H1 (cell line): ENCODE measurements around the gene SLC6A7. TPM values are rescaled to one million over a fixed set of nuclear protein-coding genes. Genes with fewer than 3 reads are reported as not detected.

ENCODE experiments used
- CTCF ChIA-PET: fragments of 300-600 bp; sonication (Branson Sonifier 250); formaldehyde crosslinking; loops from one replicate; lab custom pipeline; 2021; ENCODE audit not compliant: partially characterized antibody; lab: Charles Lee
- POLR2A ChIA-PET: fragments of 300-600 bp; sonication (Branson Sonifier 250); formaldehyde crosslinking; loops from one replicate; lab custom pipeline; 2021; ENCODE audit warnings: inconsistent platforms; ENCODE audit not compliant: partially characterized antibody; lab: Charles Lee
- DNase-seq, 2 experiments: peaks; one replicate each; pipeline versions ENCODE4 v3.0.0 to v3.0.0-alpha.2; 2010 to 2022; ENCODE audit warnings: low spot score in 2 of 2, low read depth in 1 of 2, mixed read lengths in 1 of 2
- FAIRE-seq: peaks from 2 replicates; lab custom pipeline; 2011; peaks lifted over from hg19 to GRCh38; lab: Jason Lieb, UNC
- H2AFZ ChIP-seq: 2 replicates; pipeline ENCODE4 v1.8.1; 2012; ENCODE audit warnings: low read length, inconsistent platforms
- H2AK5ac ChIP-seq: 2 replicates; pipeline ENCODE4 v1.6.1; 2013; ENCODE audit warnings: low read depth, low read length
- H2BK120ac ChIP-seq: replicated peaks from 2 replicates; pipeline ENCODE3; 2013; ENCODE audit warnings: low read depth, low read length, inconsistent platforms
- H2BK12ac ChIP-seq: 2 replicates; pipeline ENCODE4 v1.6.1; 2013; ENCODE audit warnings: low read depth, low read length
- H2BK15ac ChIP-seq: 2 replicates; pipeline ENCODE4 v1.6.1; 2013; ENCODE audit warnings: low read length
- H2BK20ac ChIP-seq: 2 replicates; pipeline ENCODE4 v1.6.1; 2013; ENCODE audit warnings: low read length
- H2BK5ac ChIP-seq: 2 replicates; pipeline ENCODE4 v1.6.1; 2013; ENCODE audit warnings: low read depth, low read length
- H3K14ac ChIP-seq: 2 replicates; pipeline ENCODE4 v1.6.1; 2013; ENCODE audit warnings: inconsistent platforms; ENCODE audit not compliant: insufficient read length
- H3K18ac ChIP-seq: 2 replicates; pipeline ENCODE4 v1.6.1; 2013; ENCODE audit warnings: low read length; ENCODE audit errors: extremely low read depth
- H3K23ac ChIP-seq: 2 replicates; pipeline ENCODE4 v1.6.1; 2013; ENCODE audit warnings: inconsistent platforms; ENCODE audit not compliant: insufficient read length
- H3K23me2 ChIP-seq: 2 replicates; pipeline ENCODE4 v1.6.1; 2013; ENCODE audit warnings: low read depth, low read length
- H3K27ac ChIP-seq: 2 replicates; pipeline ENCODE4 v1.6.1; 2011; ENCODE audit warnings: low read depth, low read length, inconsistent platforms
- H3K27me3 ChIP-seq, 4 experiments: replicated peaks in 1 of 4; 1 replicate in 1 of 4; 2 replicates in 3 of 4; pipeline versions ENCODE4 v1.6.1 to v1.8.1; 2011 to 2013; ENCODE audit warnings: low read length in 3 of 4, mild to moderate bottlenecking in 3 of 4, inconsistent platforms in 2 of 4, mixed read lengths in 2 of 4, moderate library complexity in 1 of 4; ENCODE audit not compliant: control insufficient read depth in 3 of 4, insufficient read depth in 3 of 4; ENCODE audit errors: extremely low read depth in 1 of 4
- H3K36me3 ChIP-seq, 4 experiments: 2 replicates each; pipeline versions ENCODE4 v1.6.1 to v1.8.1; 2011 to 2013; ENCODE audit warnings: mild to moderate bottlenecking in 4 of 4, low read length in 3 of 4, moderate library complexity in 2 of 4, control low read depth in 1 of 4, inconsistent platforms in 1 of 4; ENCODE audit not compliant: insufficient read depth in 4 of 4, control insufficient read depth in 2 of 4
- H3K4ac ChIP-seq: replicated peaks from 2 replicates; pipeline ENCODE3; 2013; ENCODE audit warnings: low read length, low read depth, mixed read lengths, inconsistent platforms; ENCODE audit not compliant: insufficient read length
- H3K4me1 ChIP-seq, 4 experiments: replicated peaks in 1 of 4; 1 replicate in 1 of 4; 2 replicates in 3 of 4; pipeline versions ENCODE4 v1.6.1 to v1.8.1; 2011 to 2013; ENCODE audit warnings: low read length in 3 of 4, inconsistent platforms in 2 of 4, mixed read lengths in 1 of 4; ENCODE audit not compliant: insufficient read depth in 4 of 4, control insufficient read depth in 3 of 4
- H3K4me2 ChIP-seq, 2 experiments: 2 replicates each; pipeline versions ENCODE4 v1.6.1 to v1.8.1; 2011 to 2013; ENCODE audit warnings: low read depth in 2 of 2, low read length in 2 of 2, control low read depth in 1 of 2, inconsistent platforms in 1 of 2, mild to moderate bottlenecking in 1 of 2; ENCODE audit not compliant: insufficient read depth in 1 of 2
- H3K4me3 ChIP-seq, 4 experiments: fragments of 200-600, 300-600 bp in 1 of 4; sonication (generic), shearing (Covaris generic), sonication (Bioruptor Twin) in 1 of 4; 2 replicates each; pipeline versions ENCODE4 v1.5.1 to v1.8.1; 2011 to 2016; ENCODE audit warnings: low read length in 4 of 4, low read depth in 3 of 4, control low read depth in 2 of 4, inconsistent platforms in 2 of 4, mild to moderate bottlenecking in 2 of 4, mixed read lengths in 1 of 4, moderate library complexity in 1 of 4; ENCODE audit not compliant: insufficient read depth in 2 of 4; ENCODE audit errors: extremely low read depth in 1 of 4
- H3K56ac ChIP-seq: replicated peaks from 2 replicates; pipeline ENCODE3; 2013; ENCODE audit warnings: low read depth, mild to moderate bottlenecking, mixed read lengths, low read length, inconsistent platforms; ENCODE audit not compliant: insufficient read length
- H3K79me1 ChIP-seq: 2 replicates; pipeline ENCODE4 v1.6.1; 2013; ENCODE audit warnings: low read depth, low read length, control low read depth
- H3K79me2 ChIP-seq, 2 experiments: 2 replicates each; pipeline versions ENCODE4 v1.6.1 to v1.8.1; 2012 to 2013; ENCODE audit warnings: low read length in 2 of 2, mild to moderate bottlenecking in 2 of 2, inconsistent platforms in 1 of 2; ENCODE audit not compliant: insufficient read depth in 2 of 2, control insufficient read depth in 1 of 2
- H3K9ac ChIP-seq, 4 experiments: replicated peaks in 1 of 4; 1 replicate in 1 of 4; 2 replicates in 3 of 4; pipeline versions ENCODE4 v1.6.1 to v1.8.1; 2011 to 2013; ENCODE audit warnings: low read depth in 3 of 4, low read length in 3 of 4, control low read depth in 2 of 4, mild to moderate bottlenecking in 2 of 4, moderate library complexity in 2 of 4, inconsistent platforms in 1 of 4; ENCODE audit errors: extremely low read depth in 1 of 4
- H3K9me3 ChIP-seq, 2 experiments: 2 replicates each; pipeline versions ENCODE4 v1.6.1 to v1.8.1; 2012 to 2013; ENCODE audit warnings: mild to moderate bottlenecking in 2 of 2, moderate library complexity in 2 of 2, control low read depth in 1 of 2, inconsistent platforms in 1 of 2, low read depth in 1 of 2, low read length in 1 of 2, mixed read lengths in 1 of 2; ENCODE audit not compliant: insufficient read depth in 2 of 2
- H4K20me1 ChIP-seq, 2 experiments: replicated peaks in 1 of 2; 2 replicates each; pipeline versions ENCODE3 to v1.8.1; 2011 to 2013; ENCODE audit warnings: inconsistent platforms in 2 of 2, low read length in 2 of 2, mild to moderate bottlenecking in 1 of 2; ENCODE audit not compliant: insufficient read depth in 2 of 2, control insufficient read depth in 1 of 2
- H4K5ac ChIP-seq: 2 replicates; pipeline ENCODE4 v1.6.1; 2013; ENCODE audit warnings: low read length, low read depth, mixed read lengths, inconsistent platforms; ENCODE audit not compliant: insufficient read length
- H4K8ac ChIP-seq: 2 replicates; pipeline ENCODE4 v1.8.0; 2013; ENCODE audit warnings: mild to moderate bottlenecking, moderate library complexity, low read length, inconsistent platforms; ENCODE audit not compliant: insufficient read depth; ENCODE audit errors: extremely low read depth
- H4K91ac ChIP-seq: replicated peaks from 2 replicates; pipeline ENCODE3; 2013; ENCODE audit warnings: low read length, mixed read lengths, inconsistent platforms; ENCODE audit not compliant: insufficient read length
- ASH2L ChIP-seq: fragments of 200-600, 300-600 bp; sonication (generic); IDR thresholded peaks from one replicate; pipeline ENCODE4 v1.7.1; 2017; ENCODE audit warnings: low read length
- EZH2 ChIP-seq: fragments of 200-600 bp; sonication (generic); IDR thresholded peaks from 2 replicates; pipeline ENCODE4 v1.7.1; 2012; ENCODE audit warnings: low read depth, mild to moderate bottlenecking, moderate library complexity, low read length, inconsistent platforms; ENCODE audit not compliant: severe bottlenecking
- KDM4A ChIP-seq: IDR thresholded peaks from one replicate; pipeline ENCODE4 v1.7.1; 2012; ENCODE audit warnings: low read depth, mild to moderate bottlenecking, moderate library complexity, low read length, inconsistent platforms; ENCODE audit not compliant: severe bottlenecking
- NRF1 ChIP-seq: IDR thresholded peaks from 2 replicates; pipeline ENCODE4 v1.6.1; 2011; ENCODE audit warnings: mild to moderate bottlenecking, low read depth, low read length, improper control_type of control experiment
- SRF ChIP-seq: IDR thresholded peaks from 2 replicates; pipeline ENCODE4 v1.6.1; 2011; ENCODE audit warnings: mild to moderate bottlenecking, low read depth, low read length, moderate library complexity
- SUZ12 ChIP-seq: fragments of 200-600 bp; sonication (generic); IDR thresholded peaks from 2 replicates; pipeline ENCODE4 v1.6.1; 2012; ENCODE audit warnings: mild to moderate bottlenecking, inconsistent platforms, low read length, moderate library complexity, mixed read lengths
- TBP ChIP-seq: IDR thresholded peaks from 2 replicates; pipeline ENCODE4 v1.6.1; 2011; ENCODE audit warnings: low read depth, low read length, improper control_type of control experiment
- WGBS, 2 experiments: shearing (Covaris generic) in 1 of 2; methylation state at CpG; one replicate each; pipeline versions ENCODE4 v1.1.6 to v1.1.7; 2013 to 2015; ENCODE audit warnings: low lambda C conversion rate in 2 of 2, mixed read lengths in 2 of 2, inconsistent platforms in 1 of 2, low coverage in 1 of 2, missing lambda C conversion rate in 1 of 2; ENCODE audit not compliant: insufficient replicate concordance in 2 of 2, insufficient coverage in 1 of 2, insufficient read length in 1 of 2; ENCODE audit errors: extremely low coverage in 1 of 2, missing lambda C conversion rate in 1 of 2; 5-methylcytosine and 5-hydroxymethylcytosine counted together
- long read RNA-seq, 2 experiments: library from RNA in 1 of 2; library from capped mRNA in 1 of 2; stranded (forward); transcript quantifications; one replicate each; pipeline ENCODE4 v2.0.0, GENCODE V29; 2021; ENCODE audit warnings: inconsistent platforms in 1 of 2
- polyA minus RNA-seq, 3 experiments: library from RNA; depleted of rRNA, polyadenylated mRNA; stranded (reverse); fragments of >200 nt; gene quantifications; 1 replicate in 2 of 3; 2 replicates in 1 of 3; pipeline ENCODE4 v1.2.3, GENCODE V29; 2011
- polyA plus RNA-seq, 7 experiments: library from polyadenylated mRNA; depleted of rRNA in 3 of 7; stranded (reverse) in 5 of 7; unstranded in 2 of 7; fragments of >200 nt in 5 of 7; fragments of 200-250 nt in 2 of 7; gene quantifications; 1 replicate in 5 of 7; 2 replicates in 1 of 7; 4 replicates in 1 of 7; pipeline versions ENCODE4 v1.2.1 to v1.2.3, GENCODE V29; 2011 to 2013; ENCODE audit warnings: missing spikeins in 2 of 7, mixed read lengths in 2 of 7
- total RNA-seq: library from RNA; stranded (reverse); fragmentation: NEBNext Ultra II Directional; extraction: Animal tissue kit (Norgen Biotek cat#: 25700); gene quantifications from 2 replicates; pipeline ENCODE4 v1.2.1, GENCODE V29; 2021

Gene SLC6A7
- total RNA-seq (0.07 TPM in 1 of 2 replicates, not detected in the other), polyA plus RNA-seq (2011; rRNA removed) (0.02 and 0.12 TPM in 2 replicates), polyA minus RNA-seq (2011; rRNA and poly(A)+ RNA removed) (0.41 TPM in 1 of 2 replicates, not detected in the other)
- 0.04 TPM for polyA plus RNA-seq (2011; cell fraction: cytosol; rRNA removed)
- 0.58 TPM for polyA plus RNA-seq (2011; cell fraction: nucleus; rRNA removed)
- polyA plus RNA-seq (2012, experiment 1 of 2) = 0.09 to 0.13 TPM (median 0.11 TPM) in 3 of 4 replicates, not detected in the other
- not detected for polyA plus RNA-seq (2012, experiment 2 of 2)
- polyA plus RNA-seq (2013, experiment 1 of 2) = 0.06 TPM
- 0.06 TPM for polyA plus RNA-seq (2013, experiment 2 of 2)
- polyA minus RNA-seq (2011; cell fraction: cytosol; rRNA and poly(A)+ RNA removed) = not detected
- polyA minus RNA-seq (2011; cell fraction: nucleus; rRNA and poly(A)+ RNA removed) = not detected
- long read RNA-seq, experiment 1 = 0 reads
- long read RNA-seq, experiment 2 = 0 reads

DNA sequence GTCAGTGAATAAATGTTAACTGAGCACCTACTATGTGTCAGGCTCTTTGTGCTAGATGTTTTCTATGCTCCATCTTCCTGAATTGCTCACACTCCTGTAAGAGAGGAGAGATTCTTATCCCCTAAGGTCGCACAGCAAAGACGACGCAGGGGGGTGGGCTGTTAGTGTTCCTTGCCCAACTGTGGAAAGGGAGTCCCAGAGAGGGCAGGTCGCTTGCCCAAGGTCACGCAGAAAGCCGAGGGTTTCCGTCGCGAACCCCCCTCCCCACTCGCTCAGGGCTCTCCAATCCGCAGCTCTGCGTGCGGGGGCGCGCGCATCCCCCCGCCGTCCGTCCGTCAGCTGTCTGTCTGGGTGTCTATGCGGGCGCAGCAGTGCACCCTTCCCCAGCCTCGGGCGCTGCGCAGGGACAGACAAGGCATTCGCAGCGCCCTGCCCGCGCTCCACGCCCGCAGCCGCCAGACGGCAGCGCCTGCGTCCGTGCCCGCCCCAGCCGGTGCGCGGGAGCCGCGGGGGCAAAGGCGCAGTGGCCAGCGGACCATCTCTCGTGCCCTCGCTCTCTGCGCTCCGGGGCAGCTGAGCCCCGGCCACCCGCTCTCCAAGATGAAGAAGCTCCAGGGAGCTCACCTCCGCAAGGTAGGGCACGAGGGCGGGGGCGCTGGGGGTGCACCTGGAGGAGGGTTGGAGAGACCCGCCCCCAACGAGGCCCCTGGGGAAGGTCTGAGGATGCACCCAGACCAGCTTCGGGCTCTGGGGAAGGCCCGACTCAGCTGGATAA is at the start of gene SLC6A7:
TSS of gene SLC6A7 (plus strand) at position 335 of the 775 bp plus-strand sequence. CDS start at position 601, 266 bp downstream.
- Histone ChIP-seq H3K79me2 (no peaks in the 10 kb centered on the region), H3K4ac (no peak within 1 kb of the TSS), H3K9me3 (no peaks in the 10 kb centered on the region), H3K4me1 (peaks cover 4 to 26% (median 8%) of the 10 kb centered on the region in 4 experiments), H3K79me1 (no peaks in the 10 kb centered on the region), H4K20me1 (peaks cover 1 to 3% of the 10 kb centered on the region in 2 experiments), H3K14ac (no peak within 1 kb of the TSS), H2BK20ac (no peak within 1 kb of the TSS), H3K23me2 (peaks cover 6% of the 10 kb centered on the region; the same call in 1 of the 2 replicates), H2BK12ac (no peak within 1 kb of the TSS), H3K23ac (no peak within 1 kb of the TSS), H2AFZ (no peak within 1 kb of the TSS), H4K91ac (no peak within 1 kb of the TSS), H2AK5ac (no peak within 1 kb of the TSS), H3K9ac (no peak within 1 kb of the TSS; a peak in 1 of 7 replicates), H2BK15ac (no peak within 1 kb of the TSS), H2BK5ac (no peak within 1 kb of the TSS), H4K8ac (no peak within 1 kb of the TSS), H3K4me3 (peak within 1 kb of the TSS; percentile 31 to 61 (median 37)), H2BK120ac (no peak within 1 kb of the TSS), H3K4me2 (peak within 1 kb of the TSS; percentile 78 to 87), H3K56ac (no peak within 1 kb of the TSS), H3K36me3 (no peaks in the 10 kb centered on the region), H3K27me3 (peaks cover 29 to 65% (median 60%) of the 10 kb centered on the region in 4 experiments), H3K27ac (no peak within 1 kb of the TSS), H3K18ac (no peak within 1 kb of the TSS), H4K5ac (no peak within 1 kb of the TSS)
- 5% methylated on average over 43 of the region's 58 CpGs; no CpG with 5 or more reads in 1 of the 2 experiments for WGBS, 2 experiments
- DNase-seq = peak in 1 of 2 experiments; percentile 57
- TF ChIP-seq ASH2L (peak; percentile 14), NRF1 (0 out of 2 replicates have a peak, but pooled peaks have one; percentile 1), EZH2 (peak; percentile 91), TBP (no peak), SUZ12 (peak; percentile 95), KDM4A (peak; percentile 51), SRF (no peak)
- ChIA-PET CTCF (interaction anchor here (0.7 to 23.7 kb wide), 11 partner anchors 10 to 141 kb away, joined by 3 to 302 read pairs (median 4); no protein-coding TSS in a partner anchor), POLR2A (no interaction called here)
- FAIRE-seq = no peak
